Osteocyte (in vitro differentiated cells): ENCODE measurements around the gene TAF6L. TPM values are rescaled to one million over a fixed set of nuclear protein-coding genes. Genes with fewer than 3 reads are reported as not detected.

Experiments used
- DNase-seq: peaks from one replicate; pipeline ENCODE4 v3.0.0; 2021; ENCODE audit warnings: mixed read lengths; ENCODE audit not compliant: unreplicated experiment; ENCODE audit errors: extremely low spot score
- H3K27ac Mint-ChIP-seq: one replicate; pipeline ENCODE4 v1.8.0; 2021; ENCODE audit warnings: mild to moderate bottlenecking, mixed read lengths; ENCODE audit not compliant: unreplicated experiment
- H3K27me3 Mint-ChIP-seq: one replicate; pipeline ENCODE4 v1.8.0; 2021; ENCODE audit warnings: mixed read lengths; ENCODE audit not compliant: unreplicated experiment
- H3K36me3 Mint-ChIP-seq: one replicate; pipeline ENCODE4 v1.8.0; 2021; ENCODE audit warnings: mixed read lengths; ENCODE audit not compliant: unreplicated experiment
- H3K4me1 Mint-ChIP-seq: one replicate; pipeline ENCODE4 v1.8.0; 2021; ENCODE audit warnings: mixed read lengths; ENCODE audit not compliant: unreplicated experiment
- H3K4me3 Mint-ChIP-seq: one replicate; pipeline ENCODE4 v1.8.0; 2021; ENCODE audit warnings: mild to moderate bottlenecking, moderate library complexity, mixed read lengths; ENCODE audit not compliant: unreplicated experiment
- H3K9me3 Mint-ChIP-seq: one replicate; pipeline ENCODE4 v1.8.0; 2021; ENCODE audit warnings: mixed read lengths; ENCODE audit not compliant: unreplicated experiment
- total RNA-seq: library from RNA; stranded (reverse); gene quantifications from 2 replicates; pipeline ENCODE4 v1.2.1, GENCODE V29; 2021
- TF ChIP-seq, protein P1 (sequence below): fragments of 200-600 bp; sonication (generic); IDR thresholded peaks from 2 replicates; pipeline ENCODE4 v1.5.0; 2021; ENCODE audit warnings: antibody characterized with exemption, mild to moderate bottlenecking, moderate library complexity

The TAF6L gene
- total RNA-seq, 1 donor from 2014 or later, result 42.8 TPM

DNA sequence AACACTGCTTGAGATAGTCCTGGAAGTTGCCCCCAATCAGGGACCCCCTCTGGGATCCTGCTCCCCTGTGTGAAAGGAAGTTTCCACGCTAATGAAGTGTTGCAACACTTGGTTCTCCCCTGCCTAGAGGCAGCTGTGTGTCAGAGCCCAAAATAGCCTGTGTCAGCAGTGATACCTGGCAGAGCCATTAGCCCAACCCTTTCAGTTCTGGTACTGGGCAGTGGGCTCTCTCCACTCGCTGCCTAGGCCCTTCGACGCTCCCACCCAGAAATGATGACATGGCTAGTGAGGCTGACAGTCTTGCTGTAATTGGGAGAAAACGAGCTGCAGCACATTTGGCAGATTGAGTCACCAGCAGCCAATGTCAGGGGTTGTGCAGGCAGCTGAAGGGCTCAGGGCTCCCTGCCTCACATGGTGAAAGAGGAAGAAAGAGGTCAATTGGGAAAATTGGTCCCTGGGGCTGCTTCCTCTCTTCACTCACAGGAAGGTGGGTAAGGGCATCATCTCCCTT is 35.5 kb downstream of the TAF6L start:
- TF ChIP-seq, protein P1, sequence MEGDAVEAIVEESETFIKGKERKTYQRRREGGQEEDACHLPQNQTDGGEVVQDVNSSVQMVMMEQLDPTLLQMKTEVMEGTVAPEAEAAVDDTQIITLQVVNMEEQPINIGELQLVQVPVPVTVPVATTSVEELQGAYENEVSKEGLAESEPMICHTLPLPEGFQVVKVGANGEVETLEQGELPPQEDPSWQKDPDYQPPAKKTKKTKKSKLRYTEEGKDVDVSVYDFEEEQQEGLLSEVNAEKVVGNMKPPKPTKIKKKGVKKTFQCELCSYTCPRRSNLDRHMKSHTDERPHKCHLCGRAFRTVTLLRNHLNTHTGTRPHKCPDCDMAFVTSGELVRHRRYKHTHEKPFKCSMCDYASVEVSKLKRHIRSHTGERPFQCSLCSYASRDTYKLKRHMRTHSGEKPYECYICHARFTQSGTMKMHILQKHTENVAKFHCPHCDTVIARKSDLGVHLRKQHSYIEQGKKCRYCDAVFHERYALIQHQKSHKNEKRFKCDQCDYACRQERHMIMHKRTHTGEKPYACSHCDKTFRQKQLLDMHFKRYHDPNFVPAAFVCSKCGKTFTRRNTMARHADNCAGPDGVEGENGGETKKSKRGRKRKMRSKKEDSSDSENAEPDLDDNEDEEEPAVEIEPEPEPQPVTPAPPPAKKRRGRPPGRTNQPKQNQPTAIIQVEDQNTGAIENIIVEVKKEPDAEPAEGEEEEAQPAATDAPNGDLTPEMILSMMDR, result no peak
- Mint-ChIP-seq H3K4me1 (peaks cover 24% of the 10 kb centered on the region), H3K9me3 (no peaks in the 10 kb centered on the region), H3K27me3 (no peaks in the 10 kb centered on the region), H3K4me3 (peak overlapping the region; percentile 98), H3K27ac (peak overlapping the region; percentile 67), H3K36me3 (peaks cover 16% of the 10 kb centered on the region)
- no peak for DNase-seq

DNA sequence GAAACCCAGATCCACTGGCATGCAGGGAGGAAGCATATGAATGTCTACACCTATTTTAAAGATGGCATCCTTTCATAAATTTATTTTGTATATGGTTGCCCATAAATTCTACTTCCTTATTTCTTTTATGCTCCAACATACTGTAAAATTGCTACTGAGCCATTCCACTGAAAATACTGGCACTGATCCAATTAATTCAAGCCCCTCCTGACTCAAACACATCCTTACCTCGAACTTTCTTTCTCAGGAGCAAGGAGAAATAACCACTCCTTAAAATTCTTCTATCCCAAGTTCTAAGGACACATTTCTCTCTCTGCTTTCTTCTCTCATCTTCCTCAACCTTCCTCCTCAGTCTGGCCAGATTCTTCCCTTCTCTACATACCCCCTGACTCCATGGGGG is 39.6 kb downstream of the TAF6L start:
- no peaks in the 10 kb centered on the region for H3K27me3 Mint-ChIP-seq
- no peak overlapping the region for H3K4me3 Mint-ChIP-seq
- peaks cover 9% of the 10 kb centered on the region for H3K4me1 Mint-ChIP-seq
- H3K9me3 Mint-ChIP-seq, result no peaks in the 10 kb centered on the region
- TF ChIP-seq, protein P1, result no peak
- peaks cover 9% of the 10 kb centered on the region for H3K36me3 Mint-ChIP-seq
- DNase-seq, result no peak
- no peak overlapping the region for H3K27ac Mint-ChIP-seq

DNA sequence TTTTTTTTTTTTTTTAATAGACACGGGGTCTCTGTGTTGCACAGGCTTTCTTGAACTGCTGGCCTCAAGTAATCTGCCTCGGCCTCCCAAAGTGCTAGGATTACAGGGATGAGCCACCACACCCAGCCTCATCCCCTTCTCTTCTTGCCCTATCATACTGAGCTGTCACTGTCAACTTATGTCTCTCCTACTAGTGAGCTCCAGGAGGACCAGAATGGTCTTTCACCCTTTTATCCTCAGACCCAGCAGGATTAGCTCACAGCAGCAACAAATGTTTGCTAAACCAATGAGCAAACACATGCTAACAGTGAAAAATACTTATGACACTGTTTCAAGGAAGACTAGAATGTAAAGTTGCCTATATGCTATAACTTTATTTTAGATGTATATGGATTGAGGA is 40.5 kb downstream of the TAF6L start:
- Mint-ChIP-seq H3K27me3 (no peaks in the 10 kb centered on the region), H3K4me3 (no peak overlapping the region), H3K27ac (peak overlapping the region; percentile 40), H3K4me1 (peaks cover 2% of the 10 kb centered on the region), H3K9me3 (no peaks in the 10 kb centered on the region), H3K36me3 (peaks cover 9% of the 10 kb centered on the region)
- TF ChIP-seq, protein P1, result no peak
- no peak for DNase-seq

DNA sequence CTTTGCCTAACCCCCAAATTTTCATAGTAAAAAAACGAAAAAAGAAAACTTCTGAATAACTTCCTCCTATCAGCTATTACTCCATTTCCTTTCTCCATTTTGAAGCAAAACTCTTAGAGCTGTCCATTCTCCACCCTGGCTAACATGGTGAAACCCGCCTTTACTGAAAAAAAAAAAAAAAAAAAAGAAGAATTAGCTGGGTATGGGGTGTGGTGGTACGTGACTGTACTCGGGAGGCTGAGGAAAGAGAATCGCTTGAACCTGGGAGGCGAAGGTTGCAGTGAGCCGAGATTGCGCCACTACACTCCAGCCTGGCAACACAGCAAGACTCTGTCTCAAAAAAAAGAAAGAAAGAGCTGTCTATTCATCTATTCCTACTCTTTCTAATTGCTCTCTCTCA is 45.4 kb downstream of the TAF6L start:
- Mint-ChIP-seq H3K4me3 (no peak overlapping the region), H3K9me3 (no peaks in the 10 kb centered on the region), H3K27me3 (no peaks in the 10 kb centered on the region), H3K27ac (no peak overlapping the region), H3K4me1 (no peaks in the 10 kb centered on the region), H3K36me3 (peaks cover 27% of the 10 kb centered on the region)
- DNase-seq, result no peak
- TF ChIP-seq, protein P1, result no peak

DNA sequence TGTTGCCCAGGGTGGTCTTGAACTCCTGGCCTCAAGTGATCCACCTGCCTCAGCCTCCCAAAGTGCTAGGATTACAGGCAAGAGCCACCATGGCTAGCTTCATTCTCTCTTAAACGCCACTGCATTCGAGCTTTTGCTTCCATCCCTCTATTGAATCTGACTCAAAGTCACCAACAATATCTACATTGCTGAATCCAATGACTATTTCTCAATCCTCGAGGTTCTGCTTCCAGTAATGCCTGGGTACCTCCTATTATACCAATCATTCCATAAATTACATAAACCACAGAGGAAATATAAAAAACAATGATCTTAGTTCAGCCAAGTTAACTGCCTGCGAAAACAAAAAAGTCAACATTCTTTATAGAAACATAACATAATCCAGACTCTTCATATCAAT is 45.9 kb downstream of the TAF6L start:
- peaks cover 27% of the 10 kb centered on the region for H3K36me3 Mint-ChIP-seq
- no peaks in the 10 kb centered on the region for H3K4me1 Mint-ChIP-seq
- TF ChIP-seq, protein P1, result no peak
- no peak overlapping the region for H3K4me3 Mint-ChIP-seq
- no peak for DNase-seq
- no peaks in the 10 kb centered on the region for H3K27me3 Mint-ChIP-seq
- H3K27ac Mint-ChIP-seq, result no peak overlapping the region
- H3K9me3 Mint-ChIP-seq, result no peaks in the 10 kb centered on the region
